Measurements from ENCODE around the gene SPDYE4.
A peak's percentile ranks its signal among the peaks of the same experiment; 100 is the strongest.

The SPDYE4 gene

GRCh38 chr17:8708025-8708461 lies 50.3 kb downstream of the SPDYE4 start:
- DNase-seq, result no peak

- DNase-seq, result no peak
Observed at GRCh38 chr17:8707332-8708024, 50.9 kb downstream of the SPDYE4 start.

- peak; percentile 0 for DNase-seq
Observed at GRCh38 chr17:8706431-8706830, 51.9 kb downstream of the SPDYE4 start.

GRCh38 chr17:8705427-8705826 lies 52.9 kb downstream of the SPDYE4 start:
- DNase-seq, result no peak

- peak; percentile 30 for DNase-seq
Observed at GRCh38 chr17:8703001-8703400, 55.3 kb downstream of the SPDYE4 start.

GRCh38 chr17:8701754-8702153 lies 56.6 kb downstream of the SPDYE4 start:
- DNase-seq, result no peak

- DNase-seq, result peak; percentile 7
Observed at GRCh38 chr17:8701221-8701620, 57.1 kb downstream of the SPDYE4 start.
